SK-MEL-5 (cell line): ENCODE data around the gene SCUBE1. TPM values are rescaled to one million over a fixed set of nuclear protein-coding genes. Genes with fewer than 3 reads are reported as not detected.

ENCODE experiments used
- DNase-seq: peaks from one replicate; pipeline ENCODE4 v3.0.0-alpha.2; 2016; ENCODE audit warnings: low read depth, low spot score
- in situ Hi-C: cut with HindIII; loops from 2 replicates; pipeline ENCODE4 v1.10.0; 2016; ENCODE audit warnings: low sequenced_read_pairs, high pct_unique_total_duplicates, low pct_unique_long_range_greater_than_20kb
- total RNA-seq: library from RNA; depleted of rRNA; stranded (reverse); fragments of >200 nt; shearing (Covaris generic); gene quantifications from 2 replicates; pipeline ENCODE4 v1.2.3, GENCODE V29; 2014

The SCUBE1 gene
- total RNA-seq, 1 experiment from 2014 or later: 0.05 TPM

- in situ Hi-C loops: no loop called here
- peak; percentile 23 for DNase-seq
These were observed 116.6 kb downstream of the SCUBE1 start for GRCh38 chr22:43226377-43227238.

GRCh38 chr22:43225609-43226008 is 117.6 kb downstream of the SCUBE1 start:
- in situ Hi-C loops: no loop called here
- no peak for DNase-seq

- in situ Hi-C loops: no loop called here
- DNase-seq: no peak
These were observed 120.2 kb downstream of the SCUBE1 start for GRCh38 chr22:43222987-43223386.

- in situ Hi-C loops: no loop called here
- DNase-seq: no peak
These were observed 120.9 kb downstream of the SCUBE1 start for GRCh38 chr22:43222262-43222661.

- no peak for DNase-seq
- in situ Hi-C loops: no loop called here
These were observed 122.4 kb downstream of the SCUBE1 start for GRCh38 chr22:43220625-43221380.

- DNase-seq: peak; percentile 21
- in situ Hi-C loops: no loop called here
These were observed 124.4 kb downstream of the SCUBE1 start for GRCh38 chr22:43218786-43219185.

- in situ Hi-C loops: no loop called here
- DNase-seq: no peak
These were observed 125.7 kb downstream of the SCUBE1 start for GRCh38 chr22:43217285-43218030.

GRCh38 chr22:43216738-43217137 is 126.4 kb downstream of the SCUBE1 start:
- in situ Hi-C loops: no loop called here
- no peak for DNase-seq

GRCh38 chr22:43213962-43214361 is 129.2 kb downstream of the SCUBE1 start:
- in situ Hi-C loops: no loop called here
- DNase-seq: no peak

- DNase-seq: peak; percentile 27
- in situ Hi-C loops: no loop called here
These were observed 130.1 kb downstream of the SCUBE1 start for GRCh38 chr22:43213051-43213450.

GRCh38 chr22:43212434-43212952 is 130.7 kb downstream of the SCUBE1 start:
- in situ Hi-C loops: no loop called here
- no peak for DNase-seq

GRCh38 chr22:43211941-43212433 is 131.2 kb downstream of the SCUBE1 start:
- in situ Hi-C loops: no loop called here

GRCh38 chr22:43210631-43211515 is 132.3 kb downstream of the SCUBE1 start:
- in situ Hi-C loops: no loop called here
- DNase-seq: no peak

More at GRCh38 chr22:43211941-43212433, 131.2 kb downstream of the SCUBE1 start:
- DNase-seq: no peak

GRCh38 chr22:43209971-43210370 is 133.2 kb downstream of the SCUBE1 start:
- no peak for DNase-seq
- in situ Hi-C loops: no loop called here

GRCh38 chr22:43209523-43209890 is 133.7 kb downstream of the SCUBE1 start:
- DNase-seq: no peak
- in situ Hi-C loops: no loop called here

- in situ Hi-C loops: no loop called here
- no peak for DNase-seq
These were observed 134.3 kb downstream of the SCUBE1 start for GRCh38 chr22:43208703-43209522.
